Osteocyte (in vitro differentiated cells): ENCODE data around the gene TADA2B. TPM values are rescaled to one million over a fixed set of nuclear protein-coding genes. Genes with fewer than 3 reads are reported as not detected.

Experiments used
- DNase-seq: peaks from one replicate; pipeline ENCODE4 v3.0.0; 2021; ENCODE audit warnings: mixed read lengths; ENCODE audit not compliant: unreplicated experiment; ENCODE audit errors: extremely low spot score
- H3K27ac Mint-ChIP-seq: one replicate; pipeline ENCODE4 v1.8.0; 2021; ENCODE audit warnings: mild to moderate bottlenecking, mixed read lengths; ENCODE audit not compliant: unreplicated experiment
- H3K27me3 Mint-ChIP-seq: one replicate; pipeline ENCODE4 v1.8.0; 2021; ENCODE audit warnings: mixed read lengths; ENCODE audit not compliant: unreplicated experiment
- H3K36me3 Mint-ChIP-seq: one replicate; pipeline ENCODE4 v1.8.0; 2021; ENCODE audit warnings: mixed read lengths; ENCODE audit not compliant: unreplicated experiment
- H3K4me1 Mint-ChIP-seq: one replicate; pipeline ENCODE4 v1.8.0; 2021; ENCODE audit warnings: mixed read lengths; ENCODE audit not compliant: unreplicated experiment
- H3K4me3 Mint-ChIP-seq: one replicate; pipeline ENCODE4 v1.8.0; 2021; ENCODE audit warnings: mild to moderate bottlenecking, moderate library complexity, mixed read lengths; ENCODE audit not compliant: unreplicated experiment
- H3K9me3 Mint-ChIP-seq: one replicate; pipeline ENCODE4 v1.8.0; 2021; ENCODE audit warnings: mixed read lengths; ENCODE audit not compliant: unreplicated experiment
- total RNA-seq: library from RNA; stranded (reverse); gene quantifications from 2 replicates; pipeline ENCODE4 v1.2.1, GENCODE V29; 2021
- TF ChIP-seq, protein P1 (sequence below): fragments of 200-600 bp; sonication (generic); IDR thresholded peaks from 2 replicates; pipeline ENCODE4 v1.5.0; 2021; ENCODE audit warnings: antibody characterized with exemption, mild to moderate bottlenecking, moderate library complexity

The TADA2B gene
- total RNA-seq, 1 donor from 2014 or later: 21.4 TPM

DNA sequence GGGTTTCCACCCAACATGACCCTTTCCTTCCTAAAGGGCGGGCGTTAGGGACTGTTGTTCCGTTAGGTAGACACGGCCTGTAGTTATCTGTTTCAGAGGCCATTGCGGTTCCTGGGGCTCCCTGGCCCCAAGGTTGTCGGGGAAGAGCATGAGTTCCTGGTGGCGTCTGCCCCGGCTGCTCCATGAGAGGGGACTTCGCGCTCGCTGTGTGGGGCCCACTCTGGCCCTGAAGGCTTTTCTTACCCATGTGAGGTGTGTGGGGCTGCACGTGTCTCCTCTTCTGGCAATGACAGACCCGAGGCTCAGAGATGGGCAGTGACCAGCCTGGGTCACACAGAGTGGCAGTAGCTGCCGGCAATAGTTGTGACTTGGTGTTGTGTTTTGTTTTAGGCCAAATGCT is 9.1 kb downstream of the TADA2B start:
- peaks cover 24% of the 10 kb centered on the region for H3K36me3 Mint-ChIP-seq
- H3K27ac Mint-ChIP-seq: no peak overlapping the region
- H3K27me3 Mint-ChIP-seq: no peaks in the 10 kb centered on the region
- H3K4me3 Mint-ChIP-seq: no peak overlapping the region
- TF ChIP-seq, protein P1, sequence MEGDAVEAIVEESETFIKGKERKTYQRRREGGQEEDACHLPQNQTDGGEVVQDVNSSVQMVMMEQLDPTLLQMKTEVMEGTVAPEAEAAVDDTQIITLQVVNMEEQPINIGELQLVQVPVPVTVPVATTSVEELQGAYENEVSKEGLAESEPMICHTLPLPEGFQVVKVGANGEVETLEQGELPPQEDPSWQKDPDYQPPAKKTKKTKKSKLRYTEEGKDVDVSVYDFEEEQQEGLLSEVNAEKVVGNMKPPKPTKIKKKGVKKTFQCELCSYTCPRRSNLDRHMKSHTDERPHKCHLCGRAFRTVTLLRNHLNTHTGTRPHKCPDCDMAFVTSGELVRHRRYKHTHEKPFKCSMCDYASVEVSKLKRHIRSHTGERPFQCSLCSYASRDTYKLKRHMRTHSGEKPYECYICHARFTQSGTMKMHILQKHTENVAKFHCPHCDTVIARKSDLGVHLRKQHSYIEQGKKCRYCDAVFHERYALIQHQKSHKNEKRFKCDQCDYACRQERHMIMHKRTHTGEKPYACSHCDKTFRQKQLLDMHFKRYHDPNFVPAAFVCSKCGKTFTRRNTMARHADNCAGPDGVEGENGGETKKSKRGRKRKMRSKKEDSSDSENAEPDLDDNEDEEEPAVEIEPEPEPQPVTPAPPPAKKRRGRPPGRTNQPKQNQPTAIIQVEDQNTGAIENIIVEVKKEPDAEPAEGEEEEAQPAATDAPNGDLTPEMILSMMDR: no peak
- H3K4me1 Mint-ChIP-seq: peaks cover 2% of the 10 kb centered on the region
- no peaks in the 10 kb centered on the region for H3K9me3 Mint-ChIP-seq
- DNase-seq: no peak

DNA sequence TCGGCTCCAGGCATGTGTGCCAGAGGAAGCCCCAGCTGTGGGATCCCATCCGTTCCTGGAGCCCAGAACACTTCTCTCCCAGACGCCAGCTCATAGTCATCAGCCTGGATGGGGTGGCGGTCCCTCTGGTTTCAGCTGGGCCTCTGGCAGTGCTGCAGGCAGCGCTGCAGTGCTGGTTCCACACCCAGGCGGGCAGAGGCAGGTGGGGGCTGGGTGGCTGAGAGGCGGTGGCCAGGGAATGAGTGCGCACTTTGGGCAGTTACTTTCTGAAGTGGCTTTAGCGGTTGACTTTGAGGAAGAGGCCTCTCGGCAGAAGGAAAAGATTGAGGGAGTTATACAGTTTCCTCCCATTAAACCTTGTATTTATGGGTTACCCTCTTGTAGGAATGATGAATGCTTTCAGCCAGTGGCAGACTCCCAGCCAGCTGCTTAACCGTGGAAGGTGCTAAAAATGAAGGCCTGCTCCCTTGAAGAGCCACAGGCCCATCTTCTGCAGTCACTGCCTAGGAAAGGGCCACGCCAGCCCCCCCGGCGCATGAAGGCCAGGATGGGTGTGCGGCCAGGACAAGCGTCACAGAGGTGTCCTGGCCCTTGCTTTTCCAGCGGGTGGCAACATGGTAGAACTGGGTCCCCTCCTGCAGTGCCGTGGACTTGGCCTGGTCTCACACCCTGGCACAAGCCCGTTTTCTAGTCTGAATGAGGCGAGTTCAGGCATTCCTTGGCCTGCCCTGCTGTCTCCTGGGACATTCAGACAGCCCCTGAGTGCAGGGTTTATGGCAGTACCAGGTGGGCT is 9.9 kb downstream of the TADA2B start:
- no peak for DNase-seq
- H3K4me1 Mint-ChIP-seq: peaks cover 2% of the 10 kb centered on the region
- no peaks in the 10 kb centered on the region for H3K27me3 Mint-ChIP-seq
- no peak overlapping the region for H3K27ac Mint-ChIP-seq
- H3K4me3 Mint-ChIP-seq: no peak overlapping the region
- peaks cover 28% of the 10 kb centered on the region for H3K36me3 Mint-ChIP-seq
- no peaks in the 10 kb centered on the region for H3K9me3 Mint-ChIP-seq
- TF ChIP-seq, protein P1: no peak

DNA sequence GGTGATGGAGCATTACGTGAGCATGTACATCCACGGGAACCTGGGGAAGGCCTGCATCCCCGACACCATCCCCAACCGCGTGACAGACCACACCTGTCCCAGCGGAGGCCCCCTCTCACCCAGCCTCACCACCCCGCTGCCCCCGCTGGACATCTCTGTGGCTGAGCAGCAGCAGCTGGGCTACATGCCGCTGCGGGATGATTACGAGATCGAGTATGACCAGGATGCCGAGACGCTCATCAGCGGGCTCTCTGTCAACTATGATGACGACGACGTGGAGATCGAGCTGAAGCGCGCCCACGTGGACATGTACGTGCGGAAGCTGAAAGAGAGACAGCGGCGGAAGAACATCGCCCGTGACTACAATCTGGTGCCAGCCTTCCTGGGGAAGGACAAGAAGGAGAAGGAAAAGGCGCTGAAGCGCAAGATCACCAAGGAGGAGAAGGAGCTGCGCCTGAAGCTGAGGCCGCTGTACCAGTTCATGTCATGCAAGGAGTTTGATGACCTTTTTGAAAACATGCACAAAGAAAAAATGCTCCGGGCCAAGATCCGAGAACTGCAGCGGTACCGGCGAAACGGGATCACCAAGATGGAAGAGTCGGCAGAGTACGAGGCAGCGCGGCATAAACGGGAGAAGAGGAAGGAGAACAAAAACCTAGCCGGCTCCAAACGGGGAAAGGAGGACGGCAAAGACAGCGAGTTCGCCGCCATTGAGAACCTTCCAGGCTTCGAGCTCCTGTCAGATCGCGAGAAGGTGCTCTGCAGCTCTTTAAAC is 11.1 kb downstream of the TADA2B start:
- H3K27me3 Mint-ChIP-seq: no peaks in the 10 kb centered on the region
- peaks cover 2% of the 10 kb centered on the region for H3K4me1 Mint-ChIP-seq
- H3K27ac Mint-ChIP-seq: no peak overlapping the region
- TF ChIP-seq, protein P1: no peak
- H3K36me3 Mint-ChIP-seq: peaks cover 28% of the 10 kb centered on the region
- H3K4me3 Mint-ChIP-seq: no peak overlapping the region
- H3K9me3 Mint-ChIP-seq: no peaks in the 10 kb centered on the region
- no peak for DNase-seq

DNA sequence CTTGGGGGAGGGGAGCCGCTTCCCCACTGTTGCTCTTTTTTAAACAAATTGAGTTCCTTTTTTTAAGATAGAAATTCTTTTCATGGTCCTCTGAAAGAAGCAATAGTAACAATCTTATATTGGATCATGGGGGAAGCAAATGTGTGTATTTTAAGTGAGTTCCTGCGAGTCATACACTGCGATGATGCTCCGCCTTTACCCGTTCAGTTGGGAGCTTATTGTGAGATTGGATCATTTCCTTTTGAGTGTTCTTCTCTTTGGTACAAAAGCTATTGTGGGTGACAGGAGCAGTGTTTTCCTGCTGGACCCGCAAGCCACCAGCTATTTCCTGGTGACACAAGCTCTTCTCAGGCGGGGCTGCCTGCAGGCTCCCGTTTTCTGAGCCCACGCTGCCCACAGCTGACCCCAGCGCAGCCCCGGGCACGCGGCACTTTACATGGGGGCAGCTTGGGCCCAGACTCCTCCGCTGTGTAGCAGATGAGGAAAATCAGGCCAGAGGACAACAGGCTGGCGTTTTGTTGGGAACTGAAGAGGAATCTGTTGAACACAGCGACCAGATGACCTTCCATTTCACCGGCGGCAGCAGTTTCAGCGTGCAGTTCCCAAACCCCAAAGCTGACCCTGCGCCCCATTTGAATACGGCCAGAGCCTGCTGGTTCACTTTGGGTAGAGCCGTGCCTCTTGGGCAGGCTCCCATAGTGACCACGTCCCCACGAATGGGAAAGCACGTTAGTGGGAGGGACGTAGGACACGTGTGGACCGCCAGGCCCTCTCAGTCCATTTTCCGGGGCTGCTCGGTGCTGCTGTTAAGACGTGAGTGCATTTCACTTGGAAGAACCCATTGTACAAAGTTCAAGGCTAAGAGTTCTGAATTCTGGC is 12.2 kb downstream of the TADA2B start:
- H3K27ac Mint-ChIP-seq: no peak overlapping the region
- H3K27me3 Mint-ChIP-seq: no peaks in the 10 kb centered on the region
- no peak overlapping the region for H3K4me3 Mint-ChIP-seq
- H3K9me3 Mint-ChIP-seq: no peaks in the 10 kb centered on the region
- peaks cover 2% of the 10 kb centered on the region for H3K4me1 Mint-ChIP-seq
- H3K36me3 Mint-ChIP-seq: peaks cover 30% of the 10 kb centered on the region
- TF ChIP-seq, protein P1: no peak
- DNase-seq: no peak
